Activated naive CD4-positive, alpha-beta T cell treated with anti-CD3 and anti-CD28 coated beads, Interleukin-2, amount 50 U/mL, for 16 hours (primary cell): ENCODE results near the gene SEMA4A.
"Not testable (repeated sequence)": the region's sequence is repeated elsewhere in the genome, so short reads cannot be mapped to it uniquely, and the experiment has no call there.

ENCODE experiments used
- DNase-seq: peaks from one replicate; pipeline ENCODE4 v3.0.0-alpha.2; 2020

The SEMA4A gene

GRCh38 chr1:156153362-156153761 is at the start of gene SEMA4A:
SEMA4A (plus strand) TSS chr1:156153585; CDS start chr1:156154579, 994 bp downstream.
- DNase-seq: no peak

GRCh38 chr1:156104065-156104810 is 49.1 kb upstream of the SEMA4A start:
- DNase-seq: no peak

GRCh38 chr1:156104861-156105832 is 48.2 kb upstream of the SEMA4A start:
- no peak for DNase-seq

GRCh38 chr1:156106624-156107488 is 46.5 kb upstream of the SEMA4A start:
- DNase-seq: no peak

- no peak for DNase-seq
Observed at GRCh38 chr1:156108057-156108456, 45.3 kb upstream of the SEMA4A start.

- no peak for DNase-seq
Observed at GRCh38 chr1:156108664-156109241, 44.6 kb upstream of the SEMA4A start.

- no peak for DNase-seq
Observed at GRCh38 chr1:156110252-156110651, 43.1 kb upstream of the SEMA4A start.

GRCh38 chr1:156111355-156111962 is 41.9 kb upstream of the SEMA4A start:
- no peak for DNase-seq

GRCh38 chr1:156112276-156113137 is 40.9 kb upstream of the SEMA4A start:
- DNase-seq: no peak

GRCh38 chr1:156113282-156113950 is 40.0 kb upstream of the SEMA4A start:
- no peak for DNase-seq

- peak; percentile 76 for DNase-seq
Observed at GRCh38 chr1:156114101-156114918, 39.1 kb upstream of the SEMA4A start, which contains the start of gene LMNA. LMNA (plus strand) TSS chr1:156114711; CDS start chr1:156114919, 208 bp downstream.

GRCh38 chr1:156114919-156115513 is 38.4 kb upstream of the SEMA4A start:
- DNase-seq: no peak

GRCh38 chr1:156115514-156116374 is 37.6 kb upstream of the SEMA4A start:
- no peak for DNase-seq

GRCh38 chr1:156116731-156117130 is 36.7 kb upstream of the SEMA4A start:
- DNase-seq: not testable (repeated sequence)

GRCh38 chr1:156117414-156118176 is 35.8 kb upstream of the SEMA4A start:
- DNase-seq: no peak

GRCh38 chr1:156118177-156118868 is 35.1 kb upstream of the SEMA4A start:
- no peak for DNase-seq
